Measurements from ENCODE around the gene APOL3.
"Not testable (repeated sequence)": the region's sequence is repeated elsewhere in the genome, so short reads cannot be mapped to it uniquely, and the experiment has no call there.

APOL3 gene

GRCh38 chr22:36104435-36104834, 56.1 kb downstream of the APOL3 start:
- no CpG with 5 or more reads among the region's 9 CpGs for WGBS (ENCODE audit: insufficient coverage, insufficient read length)
- Histone ChIP-seq H3K36me3 (ENCODE audit: control insufficient read depth, insufficient read depth, low read length) (no peaks in the 10 kb centered on the region), H3K27me3 (ENCODE audit: control insufficient read depth, insufficient read depth, low read length) (no peaks in the 10 kb centered on the region), H3K9me3 (ENCODE audit: control insufficient read depth, insufficient read depth, low read length) (no peaks in the 10 kb centered on the region), H3K4me3 (ENCODE audit: low read length) (no peak overlapping the region), H3K27ac (ENCODE audit: low read length) (no peak overlapping the region), H3K4me1 (ENCODE audit: control insufficient read depth, insufficient read depth, low read length) (no peaks in the 10 kb centered on the region)
- DNase-seq (ENCODE audit: low read depth, low spot score) = no peak

DNA sequence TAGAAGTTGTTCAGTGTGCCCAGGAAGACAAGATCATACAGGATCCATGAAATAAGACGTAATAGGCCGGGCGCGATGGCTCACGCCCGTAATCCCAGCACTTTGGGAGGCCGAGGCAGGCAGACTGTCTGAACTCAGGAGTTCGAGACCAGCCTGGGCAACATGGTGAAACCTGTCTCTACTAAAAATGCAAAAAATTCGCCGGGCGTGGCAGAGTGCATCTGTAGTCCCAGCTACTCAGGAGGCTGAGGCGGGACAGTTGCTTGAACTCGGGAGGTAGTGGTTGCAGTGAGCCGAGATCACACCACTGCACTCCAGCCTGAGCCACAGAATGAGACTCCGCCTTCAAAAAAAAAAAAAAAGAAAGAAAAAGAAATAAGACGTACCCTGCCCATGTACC, 56.7 kb downstream of the APOL3 start:
- H3K4me3 ChIP-seq (ENCODE audit: low read length) = no peak overlapping the region
- H3K27me3 ChIP-seq (ENCODE audit: control insufficient read depth, insufficient read depth, low read length) = no peaks in the 10 kb centered on the region
- no peaks in the 10 kb centered on the region for H3K9me3 ChIP-seq (ENCODE audit: control insufficient read depth, insufficient read depth, low read length)
- DNase-seq (ENCODE audit: low read depth, low spot score) = no peak
- no CpG with 5 or more reads among the region's 16 CpGs for WGBS (ENCODE audit: insufficient coverage, insufficient read length)
- no peaks in the 10 kb centered on the region for H3K36me3 ChIP-seq (ENCODE audit: control insufficient read depth, insufficient read depth, low read length)
- no peak overlapping the region for H3K27ac ChIP-seq (ENCODE audit: low read length)
- H3K4me1 ChIP-seq (ENCODE audit: control insufficient read depth, insufficient read depth, low read length) = no peaks in the 10 kb centered on the region

DNA sequence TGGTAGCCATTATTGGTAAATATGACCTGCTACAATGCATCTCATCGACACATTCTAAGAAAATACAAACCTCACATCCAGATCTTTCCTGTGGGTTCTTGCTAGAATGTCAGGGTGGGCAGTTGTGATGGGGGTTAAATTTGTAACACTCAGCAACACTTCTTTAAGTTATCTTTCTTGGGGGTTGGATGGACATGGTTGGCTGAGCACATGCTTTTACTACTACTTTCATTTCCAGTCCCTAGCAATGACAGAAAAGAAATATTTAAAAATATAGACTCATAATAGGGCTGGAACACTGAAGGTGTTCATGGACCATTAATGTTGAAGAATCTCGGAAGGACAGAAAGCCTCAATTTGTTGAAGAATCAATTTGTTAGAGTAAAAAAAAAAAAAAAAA, 57.6 kb downstream of the APOL3 start:
- DNase-seq (ENCODE audit: low read depth, low spot score) = no peak
- H3K27me3 ChIP-seq (ENCODE audit: control insufficient read depth, insufficient read depth, low read length) = no peaks in the 10 kb centered on the region
- H3K4me1 ChIP-seq (ENCODE audit: control insufficient read depth, insufficient read depth, low read length) = no peaks in the 10 kb centered on the region
- no peaks in the 10 kb centered on the region for H3K9me3 ChIP-seq (ENCODE audit: control insufficient read depth, insufficient read depth, low read length)
- H3K4me3 ChIP-seq (ENCODE audit: low read length) = no peak overlapping the region
- H3K27ac ChIP-seq (ENCODE audit: low read length) = no peak overlapping the region
- WGBS (ENCODE audit: insufficient coverage, insufficient read length) = no CpG with 5 or more reads among the region's 2 CpGs
- no peaks in the 10 kb centered on the region for H3K36me3 ChIP-seq (ENCODE audit: control insufficient read depth, insufficient read depth, low read length)

GRCh38 chr22:36101756-36102155, 58.8 kb downstream of the APOL3 start:
- Histone ChIP-seq H3K4me1 (ENCODE audit: control insufficient read depth, insufficient read depth, low read length) (no peaks in the 10 kb centered on the region), H3K27ac (ENCODE audit: low read length) (no peak overlapping the region), H3K36me3 (ENCODE audit: control insufficient read depth, insufficient read depth, low read length) (no peaks in the 10 kb centered on the region), H3K9me3 (ENCODE audit: control insufficient read depth, insufficient read depth, low read length) (no peaks in the 10 kb centered on the region), H3K4me3 (ENCODE audit: low read length) (no peak overlapping the region), H3K27me3 (ENCODE audit: control insufficient read depth, insufficient read depth, low read length) (no peaks in the 10 kb centered on the region)
- no peak for DNase-seq (ENCODE audit: low read depth, low spot score)
- no CpG with 5 or more reads among the region's 4 CpGs for WGBS (ENCODE audit: insufficient coverage, insufficient read length)

GRCh38 chr22:36100908-36101307, 59.6 kb downstream of the APOL3 start:
- not testable (repeated sequence) for H3K36me3 ChIP-seq (ENCODE audit: control insufficient read depth, insufficient read depth, low read length); H3K27me3 ChIP-seq (ENCODE audit: control insufficient read depth, insufficient read depth, low read length); H3K27ac ChIP-seq (ENCODE audit: low read length); H3K4me1 ChIP-seq (ENCODE audit: control insufficient read depth, insufficient read depth, low read length); H3K9me3 ChIP-seq (ENCODE audit: control insufficient read depth, insufficient read depth, low read length); DNase-seq (ENCODE audit: low read depth, low spot score); H3K4me3 ChIP-seq (ENCODE audit: low read length)
- WGBS (ENCODE audit: insufficient coverage, insufficient read length) = no CpG with 5 or more reads among the region's 4 CpGs

- no peaks in the 10 kb centered on the region for H3K27me3 ChIP-seq (ENCODE audit: control insufficient read depth, insufficient read depth, low read length)
- H3K36me3 ChIP-seq (ENCODE audit: control insufficient read depth, insufficient read depth, low read length) = no peaks in the 10 kb centered on the region
- no peaks in the 10 kb centered on the region for H3K9me3 ChIP-seq (ENCODE audit: control insufficient read depth, insufficient read depth, low read length)
- H3K4me3 ChIP-seq (ENCODE audit: low read length) = no peak overlapping the region
- no CpG with 5 or more reads among the region's 9 CpGs for WGBS (ENCODE audit: insufficient coverage, insufficient read length)
- H3K27ac ChIP-seq (ENCODE audit: low read length) = no peak overlapping the region
- DNase-seq (ENCODE audit: low read depth, low spot score) = no peak
- no peaks in the 10 kb centered on the region for H3K4me1 ChIP-seq (ENCODE audit: control insufficient read depth, insufficient read depth, low read length)
These were observed 60.3 kb downstream of the APOL3 start for GRCh38 chr22:36100134-36100824.

- H3K4me1 ChIP-seq (ENCODE audit: control insufficient read depth, insufficient read depth, low read length); DNase-seq (ENCODE audit: low read depth, low spot score); H3K36me3 ChIP-seq (ENCODE audit: control insufficient read depth, insufficient read depth, low read length); H3K27me3 ChIP-seq (ENCODE audit: control insufficient read depth, insufficient read depth, low read length); H3K27ac ChIP-seq (ENCODE audit: low read length); H3K4me3 ChIP-seq (ENCODE audit: low read length); H3K9me3 ChIP-seq (ENCODE audit: control insufficient read depth, insufficient read depth, low read length): not testable (repeated sequence)
- no CpG with 5 or more reads among the region's 10 CpGs for WGBS (ENCODE audit: insufficient coverage, insufficient read length)
These were observed 61.0 kb downstream of the APOL3 start for GRCh38 chr22:36099561-36099960.

GRCh38 chr22:36097880-36098279, 62.7 kb downstream of the APOL3 start:
- WGBS (ENCODE audit: insufficient coverage, insufficient read length) = no CpG with 5 or more reads among the region's 8 CpGs
- Histone ChIP-seq H3K36me3 (ENCODE audit: control insufficient read depth, insufficient read depth, low read length) (no peaks in the 10 kb centered on the region), H3K27ac (ENCODE audit: low read length) (no peak overlapping the region), H3K27me3 (ENCODE audit: control insufficient read depth, insufficient read depth, low read length) (no peaks in the 10 kb centered on the region), H3K9me3 (ENCODE audit: control insufficient read depth, insufficient read depth, low read length) (no peaks in the 10 kb centered on the region), H3K4me1 (ENCODE audit: control insufficient read depth, insufficient read depth, low read length) (no peaks in the 10 kb centered on the region), H3K4me3 (ENCODE audit: low read length) (no peak overlapping the region)
- no peak for DNase-seq (ENCODE audit: low read depth, low spot score)

DNA sequence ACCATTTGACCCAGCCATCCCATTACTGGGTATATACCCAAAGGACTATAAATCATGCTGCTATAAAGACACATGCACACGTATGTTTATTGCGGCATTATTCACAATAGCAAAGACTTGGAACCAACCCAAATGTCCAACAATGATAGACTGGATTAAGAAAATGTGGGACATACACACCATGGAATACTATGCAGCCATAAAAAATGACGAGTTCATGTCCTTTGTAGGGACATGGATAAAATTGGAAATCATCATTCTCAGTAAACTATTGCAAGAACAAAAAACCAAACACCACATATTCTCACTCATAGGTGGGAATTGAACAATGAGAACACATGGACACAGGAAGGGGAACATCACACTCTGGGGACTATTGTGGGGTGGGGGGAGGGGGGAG, 69.8 kb downstream of the APOL3 start:
- not testable (repeated sequence) for H3K36me3 ChIP-seq (ENCODE audit: control insufficient read depth, insufficient read depth, low read length); H3K27me3 ChIP-seq (ENCODE audit: control insufficient read depth, insufficient read depth, low read length); H3K4me1 ChIP-seq (ENCODE audit: control insufficient read depth, insufficient read depth, low read length); H3K4me3 ChIP-seq (ENCODE audit: low read length); DNase-seq (ENCODE audit: low read depth, low spot score); H3K9me3 ChIP-seq (ENCODE audit: control insufficient read depth, insufficient read depth, low read length); H3K27ac ChIP-seq (ENCODE audit: low read length)
- WGBS (ENCODE audit: insufficient coverage, insufficient read length) = no CpG with 5 or more reads among the region's 3 CpGs
